H1 (cell line): ENCODE data around the gene EPB41L2. TPM values are rescaled to one million over a fixed set of nuclear protein-coding genes. Genes with fewer than 3 reads are reported as not detected.

Experiments
- CTCF ChIA-PET: fragments of 300-600 bp; sonication (Branson Sonifier 250); formaldehyde crosslinking; loops from one replicate; lab custom pipeline; 2021; ENCODE audit not compliant: partially characterized antibody; lab: Charles Lee
- POLR2A ChIA-PET: fragments of 300-600 bp; sonication (Branson Sonifier 250); formaldehyde crosslinking; loops from one replicate; lab custom pipeline; 2021; ENCODE audit warnings: inconsistent platforms; ENCODE audit not compliant: partially characterized antibody; lab: Charles Lee
- DNase-seq, 2 experiments: peaks; one replicate each; pipeline versions ENCODE4 v3.0.0 to v3.0.0-alpha.2; 2010 to 2022; ENCODE audit warnings: low spot score in 2 of 2, low read depth in 1 of 2, mixed read lengths in 1 of 2
- FAIRE-seq: peaks from 2 replicates; lab custom pipeline; 2011; peaks lifted over from hg19 to GRCh38; lab: Jason Lieb, UNC
- H2AFZ ChIP-seq: 2 replicates; pipeline ENCODE4 v1.8.1; 2012; ENCODE audit warnings: low read length, inconsistent platforms
- H2AK5ac ChIP-seq: 2 replicates; pipeline ENCODE4 v1.6.1; 2013; ENCODE audit warnings: low read depth, low read length
- H2BK120ac ChIP-seq: replicated peaks from 2 replicates; pipeline ENCODE3; 2013; ENCODE audit warnings: low read depth, low read length, inconsistent platforms
- H2BK12ac ChIP-seq: 2 replicates; pipeline ENCODE4 v1.6.1; 2013; ENCODE audit warnings: low read depth, low read length
- H2BK15ac ChIP-seq: 2 replicates; pipeline ENCODE4 v1.6.1; 2013; ENCODE audit warnings: low read length
- H2BK20ac ChIP-seq: 2 replicates; pipeline ENCODE4 v1.6.1; 2013; ENCODE audit warnings: low read length
- H2BK5ac ChIP-seq: 2 replicates; pipeline ENCODE4 v1.6.1; 2013; ENCODE audit warnings: low read depth, low read length
- H3K14ac ChIP-seq: 2 replicates; pipeline ENCODE4 v1.6.1; 2013; ENCODE audit warnings: inconsistent platforms; ENCODE audit not compliant: insufficient read length
- H3K18ac ChIP-seq: 2 replicates; pipeline ENCODE4 v1.6.1; 2013; ENCODE audit warnings: low read length; ENCODE audit errors: extremely low read depth
- H3K23ac ChIP-seq: 2 replicates; pipeline ENCODE4 v1.6.1; 2013; ENCODE audit warnings: inconsistent platforms; ENCODE audit not compliant: insufficient read length
- H3K23me2 ChIP-seq: 2 replicates; pipeline ENCODE4 v1.6.1; 2013; ENCODE audit warnings: low read depth, low read length
- H3K27ac ChIP-seq: 2 replicates; pipeline ENCODE4 v1.6.1; 2011; ENCODE audit warnings: low read depth, low read length, inconsistent platforms
- H3K27me3 ChIP-seq, 4 experiments: replicated peaks in 1 of 4; 1 replicate in 1 of 4; 2 replicates in 3 of 4; pipeline versions ENCODE4 v1.6.1 to v1.8.1; 2011 to 2013; ENCODE audit warnings: low read length in 3 of 4, mild to moderate bottlenecking in 3 of 4, inconsistent platforms in 2 of 4, mixed read lengths in 2 of 4, moderate library complexity in 1 of 4; ENCODE audit not compliant: control insufficient read depth in 3 of 4, insufficient read depth in 3 of 4; ENCODE audit errors: extremely low read depth in 1 of 4
- H3K36me3 ChIP-seq, 4 experiments: 2 replicates each; pipeline versions ENCODE4 v1.6.1 to v1.8.1; 2011 to 2013; ENCODE audit warnings: mild to moderate bottlenecking in 4 of 4, low read length in 3 of 4, moderate library complexity in 2 of 4, control low read depth in 1 of 4, inconsistent platforms in 1 of 4; ENCODE audit not compliant: insufficient read depth in 4 of 4, control insufficient read depth in 2 of 4
- H3K4ac ChIP-seq: replicated peaks from 2 replicates; pipeline ENCODE3; 2013; ENCODE audit warnings: low read length, low read depth, mixed read lengths, inconsistent platforms; ENCODE audit not compliant: insufficient read length
- H3K4me1 ChIP-seq, 4 experiments: replicated peaks in 1 of 4; 1 replicate in 1 of 4; 2 replicates in 3 of 4; pipeline versions ENCODE4 v1.6.1 to v1.8.1; 2011 to 2013; ENCODE audit warnings: low read length in 3 of 4, inconsistent platforms in 2 of 4, mixed read lengths in 1 of 4; ENCODE audit not compliant: insufficient read depth in 4 of 4, control insufficient read depth in 3 of 4
- H3K4me2 ChIP-seq, 2 experiments: 2 replicates each; pipeline versions ENCODE4 v1.6.1 to v1.8.1; 2011 to 2013; ENCODE audit warnings: low read depth in 2 of 2, low read length in 2 of 2, control low read depth in 1 of 2, inconsistent platforms in 1 of 2, mild to moderate bottlenecking in 1 of 2; ENCODE audit not compliant: insufficient read depth in 1 of 2
- H3K4me3 ChIP-seq, 4 experiments: fragments of 200-600, 300-600 bp in 1 of 4; sonication (generic), shearing (Covaris generic), sonication (Bioruptor Twin) in 1 of 4; 2 replicates each; pipeline versions ENCODE4 v1.5.1 to v1.8.1; 2011 to 2016; ENCODE audit warnings: low read length in 4 of 4, low read depth in 3 of 4, control low read depth in 2 of 4, inconsistent platforms in 2 of 4, mild to moderate bottlenecking in 2 of 4, mixed read lengths in 1 of 4, moderate library complexity in 1 of 4; ENCODE audit not compliant: insufficient read depth in 2 of 4; ENCODE audit errors: extremely low read depth in 1 of 4
- H3K56ac ChIP-seq: replicated peaks from 2 replicates; pipeline ENCODE3; 2013; ENCODE audit warnings: low read depth, mild to moderate bottlenecking, mixed read lengths, low read length, inconsistent platforms; ENCODE audit not compliant: insufficient read length
- H3K79me1 ChIP-seq: 2 replicates; pipeline ENCODE4 v1.6.1; 2013; ENCODE audit warnings: low read depth, low read length, control low read depth
- H3K79me2 ChIP-seq, 2 experiments: 2 replicates each; pipeline versions ENCODE4 v1.6.1 to v1.8.1; 2012 to 2013; ENCODE audit warnings: low read length in 2 of 2, mild to moderate bottlenecking in 2 of 2, inconsistent platforms in 1 of 2; ENCODE audit not compliant: insufficient read depth in 2 of 2, control insufficient read depth in 1 of 2
- H3K9ac ChIP-seq, 4 experiments: replicated peaks in 1 of 4; 1 replicate in 1 of 4; 2 replicates in 3 of 4; pipeline versions ENCODE4 v1.6.1 to v1.8.1; 2011 to 2013; ENCODE audit warnings: low read depth in 3 of 4, low read length in 3 of 4, control low read depth in 2 of 4, mild to moderate bottlenecking in 2 of 4, moderate library complexity in 2 of 4, inconsistent platforms in 1 of 4; ENCODE audit errors: extremely low read depth in 1 of 4
- H3K9me3 ChIP-seq, 2 experiments: 2 replicates each; pipeline versions ENCODE4 v1.6.1 to v1.8.1; 2012 to 2013; ENCODE audit warnings: mild to moderate bottlenecking in 2 of 2, moderate library complexity in 2 of 2, control low read depth in 1 of 2, inconsistent platforms in 1 of 2, low read depth in 1 of 2, low read length in 1 of 2, mixed read lengths in 1 of 2; ENCODE audit not compliant: insufficient read depth in 2 of 2
- H4K20me1 ChIP-seq, 2 experiments: replicated peaks in 1 of 2; 2 replicates each; pipeline versions ENCODE3 to v1.8.1; 2011 to 2013; ENCODE audit warnings: inconsistent platforms in 2 of 2, low read length in 2 of 2, mild to moderate bottlenecking in 1 of 2; ENCODE audit not compliant: insufficient read depth in 2 of 2, control insufficient read depth in 1 of 2
- H4K5ac ChIP-seq: 2 replicates; pipeline ENCODE4 v1.6.1; 2013; ENCODE audit warnings: low read length, low read depth, mixed read lengths, inconsistent platforms; ENCODE audit not compliant: insufficient read length
- H4K8ac ChIP-seq: 2 replicates; pipeline ENCODE4 v1.8.0; 2013; ENCODE audit warnings: mild to moderate bottlenecking, moderate library complexity, low read length, inconsistent platforms; ENCODE audit not compliant: insufficient read depth; ENCODE audit errors: extremely low read depth
- H4K91ac ChIP-seq: replicated peaks from 2 replicates; pipeline ENCODE3; 2013; ENCODE audit warnings: low read length, mixed read lengths, inconsistent platforms; ENCODE audit not compliant: insufficient read length
- ASH2L ChIP-seq: fragments of 200-600, 300-600 bp; sonication (generic); IDR thresholded peaks from one replicate; pipeline ENCODE4 v1.7.1; 2017; ENCODE audit warnings: low read length
- EGR1 ChIP-seq: IDR thresholded peaks from 2 replicates; pipeline ENCODE4 v1.6.1; 2011; ENCODE audit warnings: low read depth, low read length, borderline replicate concordance
- EP300 ChIP-seq, 2 experiments: IDR thresholded peaks; 1 replicate in 1 of 2; 2 replicates in 1 of 2; pipeline ENCODE4 v1.6.1; 2011 to 2012; ENCODE audit warnings: low read depth in 2 of 2, low read length in 2 of 2, mild to moderate bottlenecking in 2 of 2, borderline replicate concordance in 1 of 2, inconsistent platforms in 1 of 2, moderate library complexity in 1 of 2
- KDM1A ChIP-seq: fragments of 200-600, 300-600 bp; sonication (generic); IDR thresholded peaks from 2 replicates; pipeline ENCODE4 v1.7.1; 2016; ENCODE audit warnings: mild to moderate bottlenecking, low read length, borderline replicate concordance
- PHF8 ChIP-seq: fragments of 200-600 bp; sonication (generic); conservative IDR thresholded peaks from 2 replicates; pipeline ENCODE4 v1.7.1; 2012; ENCODE audit warnings: low read depth, mild to moderate bottlenecking, inconsistent platforms, low read length, moderate library complexity
- POU5F1 ChIP-seq: IDR thresholded peaks from 2 replicates; pipeline ENCODE4 v1.6.1; 2011; ENCODE audit warnings: low read depth, mild to moderate bottlenecking, low read length, moderate library complexity
- RXRA ChIP-seq: IDR thresholded peaks from 2 replicates; pipeline ENCODE4 v1.6.1; 2011; ENCODE audit warnings: low read depth, mild to moderate bottlenecking, low read length, moderate library complexity; ENCODE audit not compliant: insufficient read depth
- SAP30 ChIP-seq: fragments of 300-600 bp; sonication (generic); IDR thresholded peaks from 2 replicates; pipeline ENCODE4 v1.7.1; 2012; ENCODE audit warnings: low read length, moderate library complexity, mild to moderate bottlenecking, inconsistent platforms; ENCODE audit not compliant: insufficient read depth, insufficient replicate concordance
- SIRT6 ChIP-seq: IDR thresholded peaks from one replicate; pipeline ENCODE4 v1.7.1; 2012; ENCODE audit warnings: low read length, inconsistent platforms
- SP1 ChIP-seq: IDR thresholded peaks from 2 replicates; pipeline ENCODE4 v1.6.1; 2011; ENCODE audit warnings: low read depth, low read length
- SP4 ChIP-seq: IDR thresholded peaks from 2 replicates; pipeline ENCODE4 v1.6.1; 2012; ENCODE audit warnings: low read length, inconsistent platforms
- SUZ12 ChIP-seq: fragments of 200-600 bp; sonication (generic); IDR thresholded peaks from 2 replicates; pipeline ENCODE4 v1.6.1; 2012; ENCODE audit warnings: mild to moderate bottlenecking, inconsistent platforms, low read length, moderate library complexity, mixed read lengths
- TAF1 ChIP-seq: IDR thresholded peaks from 2 replicates; pipeline ENCODE4 v1.6.1; 2011; ENCODE audit warnings: mild to moderate bottlenecking, low read depth, low read length
- TBP ChIP-seq: IDR thresholded peaks from 2 replicates; pipeline ENCODE4 v1.6.1; 2011; ENCODE audit warnings: low read depth, low read length, improper control_type of control experiment
- YY1 ChIP-seq: IDR thresholded peaks from 2 replicates; pipeline ENCODE4 v1.6.1; 2011; ENCODE audit warnings: low read depth, mild to moderate bottlenecking, low read length
- ZNF274 ChIP-seq: IDR thresholded peaks from 2 replicates; pipeline ENCODE4 v1.7.0; 2012; ENCODE audit warnings: low read length, borderline replicate concordance; ENCODE audit errors: extremely low read depth
- WGBS, 2 experiments: shearing (Covaris generic) in 1 of 2; methylation state at CpG; one replicate each; pipeline versions ENCODE4 v1.1.6 to v1.1.7; 2013 to 2015; ENCODE audit warnings: low lambda C conversion rate in 2 of 2, mixed read lengths in 2 of 2, inconsistent platforms in 1 of 2, low coverage in 1 of 2, missing lambda C conversion rate in 1 of 2; ENCODE audit not compliant: insufficient replicate concordance in 2 of 2, insufficient coverage in 1 of 2, insufficient read length in 1 of 2; ENCODE audit errors: extremely low coverage in 1 of 2, missing lambda C conversion rate in 1 of 2; 5-methylcytosine and 5-hydroxymethylcytosine counted together
- polyA plus RNA-seq, 7 experiments: library from polyadenylated mRNA; depleted of rRNA in 3 of 7; stranded (reverse) in 5 of 7; unstranded in 2 of 7; fragments of >200 nt in 5 of 7; fragments of 200-250 nt in 2 of 7; gene quantifications; 1 replicate in 5 of 7; 2 replicates in 1 of 7; 4 replicates in 1 of 7; pipeline versions ENCODE4 v1.2.1 to v1.2.3, GENCODE V29; 2011 to 2013; ENCODE audit warnings: missing spikeins in 2 of 7, mixed read lengths in 2 of 7
- total RNA-seq: library from RNA; stranded (reverse); fragmentation: NEBNext Ultra II Directional; extraction: Animal tissue kit (Norgen Biotek cat#: 25700); gene quantifications from 2 replicates; pipeline ENCODE4 v1.2.1, GENCODE V29; 2021

Gene EPB41L2
- total and polyA plus RNA-seq, 2 of the 8 experiments (the other 6 are each of a cell fraction or from before 2014, with no cell fraction given) = 22.5 to 123 TPM

DNA sequence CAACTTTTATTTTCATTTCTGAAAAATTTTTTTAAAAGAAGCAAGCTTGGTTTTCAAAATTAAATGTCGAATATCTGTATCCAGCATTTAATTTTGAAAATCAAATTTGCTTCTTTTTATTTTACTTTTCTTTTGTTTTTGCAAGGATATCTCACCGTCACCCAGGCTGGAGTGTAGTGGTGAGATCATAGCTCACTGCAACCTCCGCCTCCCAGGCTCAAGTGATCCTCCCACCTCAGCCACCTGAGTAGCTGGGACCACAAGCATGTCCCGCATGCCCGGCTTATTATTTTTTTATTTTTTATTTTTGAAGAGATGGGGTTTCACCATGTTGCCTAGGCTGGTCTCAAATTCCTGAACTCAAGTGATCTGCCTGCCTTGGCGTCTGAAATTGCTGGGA is 17.0 kb upstream of the EPB41L2 start:
- Histone ChIP-seq H3K9ac (no peak overlapping the region), H3K4me3 (no peak overlapping the region), H3K18ac (no peak overlapping the region), H3K27ac (no peak overlapping the region), H4K8ac (no peak overlapping the region), H2AFZ (no peak overlapping the region), H3K27me3 (no peaks in the 10 kb centered on the region), H3K79me2 (no peaks in the 10 kb centered on the region), H4K5ac (no peak overlapping the region), H2BK12ac (no peak overlapping the region), H3K14ac (no peak overlapping the region), H3K4me2 (no peak overlapping the region), H3K4ac (no peak overlapping the region), H2BK120ac (no peak overlapping the region), H3K56ac (no peak overlapping the region), H3K9me3 (peaks cover 0 to under 1% of the 10 kb centered on the region in 2 experiments; a peak in 1 of 4 replicates), H3K36me3 (no peaks in the 10 kb centered on the region), H3K23ac (no peak overlapping the region), H2BK15ac (no peak overlapping the region), H4K91ac (no peak overlapping the region), H2BK20ac (no peak overlapping the region), H3K4me1 (no peaks in the 10 kb centered on the region; a peak in 1 of 7 replicates), H2AK5ac (no peak overlapping the region), H3K23me2 (no peaks in the 10 kb centered on the region), H2BK5ac (no peak overlapping the region), H3K79me1 (no peaks in the 10 kb centered on the region), H4K20me1 (no peaks in the 10 kb centered on the region)
- ChIA-PET POLR2A (no interaction called here), CTCF (no interaction called here)
- no peak for FAIRE-seq
- no peak for DNase-seq
- WGBS, 2 experiments = 92% methylated on average over 6 of the region's 6 CpGs; no CpG with 5 or more reads in 1 of the 2 experiments
- TF ChIP-seq PHF8 = no peak
- no peak for TF ChIP-seq SAP30
- TF ChIP-seq EGR1 = no peak
- no peak for TF ChIP-seq TBP
- TF ChIP-seq RXRA = no peak
- no peak for TF ChIP-seq KDM1A
- TF ChIP-seq EP300 (IDR thresholded peaks at IDR 0.05; ENCODE audit: borderline replicate concordance in 1 of 2, low read depth in 2 of 2, low read length in 2 of 2) = no peak
- no peak for TF ChIP-seq YY1
- no peak for TF ChIP-seq ASH2L
- no peak for TF ChIP-seq ZNF274
- no peak for TF ChIP-seq SUZ12
- no peak for TF ChIP-seq POU5F1
- TF ChIP-seq TAF1 = no peak
- TF ChIP-seq SP1 = no peak
- no peak for TF ChIP-seq SIRT6
- TF ChIP-seq SP4 = no peak
